Measurements from ENCODE around the gene FYN.
"Not testable (repeated sequence)": the region's sequence is repeated elsewhere in the genome, so short reads cannot be mapped to it uniquely, and the experiment has no call there.

Gene FYN

DNA sequence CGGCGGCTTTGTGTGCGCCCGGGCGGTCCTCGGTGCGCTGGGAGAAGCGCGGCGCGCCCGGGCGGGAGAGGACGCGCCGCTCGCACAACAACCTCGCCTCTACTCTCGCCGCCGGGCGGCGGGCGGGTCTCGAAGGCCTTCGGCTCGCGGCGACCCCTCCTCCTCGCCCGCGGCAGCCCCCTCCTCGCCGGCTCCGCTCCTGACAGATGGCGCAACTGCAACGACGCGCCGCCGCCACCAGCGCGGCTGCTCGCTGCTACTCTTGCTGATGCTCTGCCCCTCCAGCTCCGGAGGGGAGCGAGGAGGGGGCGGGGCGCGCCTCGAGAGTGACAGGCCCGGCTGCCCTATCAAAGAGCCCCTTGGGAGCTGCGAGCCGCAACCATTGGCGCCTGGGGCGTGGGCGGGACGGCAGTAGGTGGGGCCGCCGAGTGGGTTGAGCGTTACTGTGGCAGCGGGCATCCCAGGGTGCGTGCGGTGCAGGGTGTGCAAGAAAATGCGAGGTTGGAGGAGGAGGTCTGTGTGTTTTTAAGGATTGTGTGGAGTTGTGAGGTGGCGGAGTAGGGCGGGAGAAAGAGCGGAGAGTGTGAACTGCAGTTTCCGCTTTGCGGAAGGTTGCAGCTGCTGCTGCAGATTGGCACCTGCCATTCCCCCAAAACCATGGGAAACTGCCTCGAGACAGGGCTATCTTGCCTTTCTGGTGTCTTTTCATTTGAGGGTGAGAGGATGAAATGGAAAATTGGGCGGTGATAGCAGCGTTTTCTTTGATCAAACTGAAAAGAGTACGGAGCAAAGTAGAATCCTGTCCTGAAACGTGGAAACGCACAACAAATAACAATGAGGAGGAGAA is at the start of gene FYN:
Gene FYN (minus strand): TSS at position 275 of the 847 bp plus-strand sequence. CDS start 153,401 bp downstream, outside the sequence.
- DNase-seq: peak; percentile 63 to 98 (median 96)

GRCh38 chr6:111922454-111923297 is 49.4 kb upstream of the FYN start:
- DNase-seq: no peak

- no peak for DNase-seq
Measured at GRCh38 chr6:111921103-111921502, 47.9 kb upstream of the FYN start.

DNA sequence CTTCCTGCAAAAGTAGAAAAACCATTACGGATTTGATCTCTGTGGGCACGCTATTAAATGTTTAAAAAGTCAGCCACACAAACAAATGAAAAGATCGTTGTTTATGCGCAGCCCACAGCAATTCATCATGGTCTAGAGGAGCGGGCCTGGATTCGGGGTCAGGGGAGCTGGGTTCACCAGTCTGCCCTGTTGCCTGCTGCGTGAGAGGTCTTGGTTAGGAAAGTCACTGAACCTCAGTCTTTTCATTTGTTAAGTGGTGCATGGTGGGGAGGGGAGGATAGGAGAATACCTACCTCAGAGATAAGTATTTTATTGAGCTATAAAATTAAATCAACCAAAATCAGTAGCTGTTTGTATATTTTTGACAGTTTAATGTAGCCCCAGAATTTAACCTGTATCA is 47.3 kb upstream of the FYN start:
- DNase-seq: no peak

DNA sequence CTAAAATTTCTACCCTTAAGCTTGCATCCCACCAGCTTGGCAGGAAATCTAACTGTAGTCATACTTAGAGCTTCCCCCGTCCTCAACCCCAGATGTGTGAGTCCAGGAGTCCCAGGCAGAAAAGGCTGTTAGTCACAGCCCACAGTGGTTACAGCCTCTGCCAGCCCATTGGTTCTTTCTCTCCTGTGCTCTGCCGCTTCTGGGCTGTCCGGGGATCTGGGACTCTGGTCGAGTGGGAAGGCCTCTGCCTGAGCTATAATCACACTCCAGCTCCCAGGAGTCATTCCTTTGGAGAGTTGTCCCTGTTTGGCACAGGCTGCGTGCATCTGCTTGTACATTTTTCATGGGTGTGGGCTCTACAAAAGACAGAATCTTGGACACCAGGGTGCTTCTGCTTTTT is 45.6 kb upstream of the FYN start:
- DNase-seq: no peak

GRCh38 chr6:111916747-111917146 is 43.5 kb upstream of the FYN start:
- no peak for DNase-seq

DNA sequence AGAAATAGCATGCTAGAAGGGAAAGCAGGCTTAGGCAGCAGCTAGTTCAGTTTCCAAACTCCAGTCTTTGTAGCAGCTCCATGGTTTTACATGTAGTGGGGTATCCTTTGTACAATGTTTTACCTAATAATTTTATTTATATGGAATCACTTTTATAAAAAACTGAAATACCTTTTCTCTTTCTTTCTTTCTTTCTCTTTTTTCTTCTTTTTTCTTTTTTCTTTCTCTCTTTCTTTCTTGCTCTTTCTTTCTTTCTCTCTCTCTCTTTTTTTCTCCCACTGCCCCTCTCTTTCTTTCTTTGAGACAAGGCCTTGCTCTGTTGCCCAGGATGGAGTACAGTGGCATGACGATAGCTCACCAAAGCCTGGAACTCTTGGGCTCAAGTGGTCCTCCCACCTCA is 41.4 kb upstream of the FYN start:
- DNase-seq: no peak

GRCh38 chr6:111912904-111913303 is 39.7 kb upstream of the FYN start:
- no peak for DNase-seq

DNA sequence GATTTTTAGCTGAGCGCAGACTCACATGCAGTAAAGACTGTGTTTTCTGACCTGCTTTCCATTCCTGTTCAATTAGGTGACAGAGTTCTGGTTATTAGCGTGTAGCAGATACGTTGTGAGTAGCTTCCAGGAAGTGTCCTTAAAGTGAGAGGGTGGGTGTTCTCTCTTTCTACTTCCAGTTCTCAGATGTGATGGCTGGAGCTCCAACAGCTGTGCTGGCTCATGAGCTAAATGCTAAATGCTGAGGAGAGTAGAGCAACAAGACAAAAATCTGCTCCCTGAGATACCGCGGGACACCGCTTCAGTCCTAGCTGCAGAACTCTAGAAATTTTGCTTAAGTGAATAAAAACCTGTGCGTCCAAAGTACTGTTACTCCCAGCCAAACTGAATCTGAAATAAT is 38.2 kb upstream of the FYN start:
- DNase-seq: no peak

DNA sequence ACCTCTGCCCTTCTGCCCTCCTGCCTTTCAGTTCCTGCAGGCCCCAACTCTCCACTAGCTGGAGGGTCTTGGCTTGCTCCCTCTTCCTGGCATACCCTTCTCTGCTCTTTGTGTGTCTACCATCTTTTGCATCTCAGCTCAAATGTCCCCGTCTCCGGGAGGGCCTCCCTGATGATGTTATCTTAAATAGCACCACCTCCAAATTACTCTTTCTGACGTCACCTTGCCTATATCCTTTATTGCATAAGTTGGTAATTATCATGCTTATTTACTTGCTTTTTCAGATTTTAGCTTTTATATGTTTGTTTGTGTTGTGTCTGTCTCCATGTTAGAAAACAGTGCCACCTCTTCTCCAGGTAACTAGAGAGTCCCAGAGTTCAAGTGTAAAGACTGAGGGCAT is 36.0 kb upstream of the FYN start:
- no peak for DNase-seq

DNA sequence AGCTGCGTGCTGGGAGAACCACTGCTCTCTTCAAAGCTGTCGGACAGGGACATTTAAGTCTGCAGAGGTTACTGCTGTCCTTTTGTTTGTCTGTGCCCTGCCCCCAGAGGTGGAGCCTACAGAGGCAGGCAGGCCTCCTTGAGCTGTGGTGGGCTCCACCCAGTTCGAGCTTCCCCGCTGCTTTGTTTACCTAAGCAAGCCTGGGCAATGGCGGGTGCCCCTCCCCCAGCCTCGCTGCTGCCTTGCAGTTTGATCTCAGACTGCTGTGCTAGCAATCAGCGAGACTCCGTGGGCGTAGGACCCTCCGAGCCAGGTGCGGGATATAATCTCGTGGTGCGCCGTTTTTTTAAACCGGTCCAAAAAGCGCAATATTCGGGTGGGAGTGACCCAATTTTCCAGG is 35.1 kb upstream of the FYN start:
- DNase-seq: not testable (repeated sequence)

DNA sequence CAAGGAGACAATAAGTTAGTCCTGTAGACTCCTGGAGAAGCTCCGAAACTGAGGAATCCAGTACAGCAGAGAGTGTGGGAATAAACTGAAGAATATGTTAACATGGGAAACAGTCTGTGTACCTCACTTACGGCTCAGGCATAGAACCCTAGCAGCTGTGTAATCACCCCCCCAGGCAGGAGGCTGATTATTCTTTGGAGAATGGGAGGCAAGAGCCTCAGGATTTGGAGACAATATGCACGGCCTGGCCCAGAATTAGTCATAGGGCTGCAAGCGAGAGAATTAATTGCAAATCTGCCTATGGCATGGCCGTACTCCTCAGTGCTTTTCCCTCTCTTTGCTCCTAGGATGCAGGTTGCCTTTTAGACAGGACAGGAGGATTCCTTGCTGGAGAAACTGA is 27.5 kb upstream of the FYN start:
- no peak for DNase-seq

DNA sequence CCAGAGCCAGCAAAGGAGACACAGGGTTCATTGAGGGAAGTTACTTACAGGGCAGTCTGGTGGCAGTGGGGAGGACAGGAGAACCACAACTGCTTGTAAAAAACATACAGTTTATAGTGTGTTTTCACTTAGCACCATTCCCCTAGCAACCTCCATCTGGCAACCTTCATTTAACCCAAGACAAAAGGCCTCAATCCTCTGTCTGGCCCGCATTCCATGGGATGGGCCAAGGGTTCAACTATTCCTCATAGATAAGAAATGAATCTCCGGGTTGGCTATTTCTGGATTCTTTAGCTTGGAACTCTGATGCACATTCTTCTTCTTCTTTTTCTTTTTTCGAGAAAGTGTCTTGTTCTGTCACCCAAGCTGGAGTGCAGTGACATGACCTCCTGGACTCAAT is 26.3 kb upstream of the FYN start:
- DNase-seq: no peak

DNA sequence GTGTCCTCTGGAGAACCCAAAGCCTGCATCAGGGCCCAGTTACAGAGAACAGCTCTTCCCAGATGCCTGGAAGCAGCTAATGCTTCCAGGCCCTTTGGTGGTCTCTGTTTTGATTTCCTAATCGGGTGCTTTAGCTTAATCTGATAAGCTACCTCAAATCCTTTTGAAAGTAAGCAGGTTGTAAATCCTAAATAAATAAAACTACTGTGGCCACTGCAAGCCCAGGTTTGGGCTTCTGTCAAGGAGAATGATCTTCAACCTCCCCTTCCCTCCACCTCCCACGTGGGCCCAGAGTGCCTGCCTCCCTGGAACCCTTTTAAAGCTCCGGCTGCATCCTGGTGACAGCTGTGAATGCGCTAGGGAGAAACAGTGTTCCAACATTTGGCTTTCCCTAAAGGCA is 25.2 kb upstream of the FYN start:
- no peak for DNase-seq

- DNase-seq: no peak
Measured at GRCh38 chr6:111894951-111895350, 21.7 kb upstream of the FYN start.

DNA sequence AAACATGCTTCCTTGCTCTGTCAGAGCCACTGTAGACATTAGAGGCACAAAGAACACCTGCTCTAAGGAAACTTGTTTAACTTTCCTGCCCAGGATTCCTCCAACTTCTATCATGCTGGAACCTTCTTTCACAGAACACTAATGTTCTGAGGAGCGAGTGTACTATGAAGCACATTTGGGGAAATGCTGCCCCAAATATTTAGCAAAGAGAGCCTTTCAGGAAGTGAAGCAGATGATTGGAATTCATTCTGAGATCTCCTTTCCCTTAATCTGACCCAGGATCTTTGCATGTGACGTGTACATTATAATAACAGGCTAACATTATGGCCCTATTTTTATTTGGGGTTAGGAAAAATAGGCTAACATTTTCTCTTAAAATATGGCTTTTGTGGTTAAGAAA is 21.0 kb upstream of the FYN start:
- no peak for DNase-seq

GRCh38 chr6:111892431-111892830 is 19.2 kb upstream of the FYN start:
- DNase-seq: no peak

- DNase-seq: no peak
Measured at GRCh38 chr6:111890988-111891387, 17.7 kb upstream of the FYN start.

GRCh38 chr6:111888928-111889695 is 15.9 kb upstream of the FYN start:
- peak in 3 of 14 donors; percentile 18 to 19 (median 18) for DNase-seq

DNA sequence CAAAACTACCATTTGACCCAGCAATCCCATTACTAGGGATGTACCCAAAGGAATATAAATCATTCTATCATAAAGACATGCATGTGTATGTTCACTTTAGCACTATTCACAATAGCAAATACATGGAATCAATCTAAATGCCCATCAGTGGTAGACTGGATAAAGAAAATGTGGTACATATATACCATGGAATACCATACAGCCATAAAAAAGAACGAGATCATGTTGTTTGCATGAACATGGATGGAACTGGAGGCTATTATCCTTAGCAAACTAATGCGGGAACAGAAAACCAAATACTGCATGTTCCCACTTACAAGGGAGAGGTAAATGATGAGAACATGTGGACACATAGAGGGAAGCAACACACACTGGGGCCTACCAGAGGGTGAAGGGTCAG is 13.5 kb upstream of the FYN start:
- DNase-seq: not testable (repeated sequence)

GRCh38 chr6:111885373-111886027 is 12.2 kb upstream of the FYN start:
- no peak for DNase-seq

- no peak for DNase-seq
Measured at GRCh38 chr6:111884068-111884467, 10.8 kb upstream of the FYN start.

Data from C1 segment of cervical spinal cord (tissue), 14 donors.